Heart left ventricle (tissue), 13 donors: Measurements from ENCODE around the gene FEM1B.

Experiments used
- POLR2A ChIP-seq, 2 donors: fragments of 450-650 bp; IDR thresholded peaks; one replicate each; pipeline ENCODE4 v1.6.1; 2017; ENCODE audit warnings: antibody characterized with exemption in 2 of 2, mild to moderate bottlenecking in 2 of 2, moderate library complexity in 2 of 2
- TF ChIP-seq, protein P1 (sequence below), 12 donors: fragments of 200-600 bp; sonication (generic) in 4 of 12; IDR thresholded peaks; one replicate each; pipeline versions ENCODE4 v1.5.0 to v1.8.0; 2018 to 2022; ENCODE audit warnings: antibody characterized with exemption in 12 of 12, mild to moderate bottlenecking in 5 of 12
- donor health status: ischemic (EF 13 %, LVEDD 7.1; RV severe dilation, severe dysfunction).
- donor health status: DM: no; HTN: yes; CAD: no.
- donor health status: DM: no; HTN: no; CAD: no.
- donor health status: ischemic (EF 25% LVEDD 6.9; RV normal size, moderate dysfunction).
- donor health status: ischemic (EF 25% LVEDD 5.7; RV mildly dilated, moderate dysfunction).
- donor health status: ischemic (EF 35%, LVEDD 5.7; RV mildly dilated, moderate dysfunction).
- donor health status: nonischemic (EF 11% LVEDD 7.7; RV severe dilation, severe dysfunction).
- donor health status: DM: yes; HTN: yes; CAD: no.
- donor health status: PGD.
- donor health status: ischemic (EF 29% LVEDD 5.4; RV normal size, mild dysfunction).
- donor health status: nonischemic (EF 23%, LVEDD 6.1; RV moderate dilation, normal function).

DNA sequence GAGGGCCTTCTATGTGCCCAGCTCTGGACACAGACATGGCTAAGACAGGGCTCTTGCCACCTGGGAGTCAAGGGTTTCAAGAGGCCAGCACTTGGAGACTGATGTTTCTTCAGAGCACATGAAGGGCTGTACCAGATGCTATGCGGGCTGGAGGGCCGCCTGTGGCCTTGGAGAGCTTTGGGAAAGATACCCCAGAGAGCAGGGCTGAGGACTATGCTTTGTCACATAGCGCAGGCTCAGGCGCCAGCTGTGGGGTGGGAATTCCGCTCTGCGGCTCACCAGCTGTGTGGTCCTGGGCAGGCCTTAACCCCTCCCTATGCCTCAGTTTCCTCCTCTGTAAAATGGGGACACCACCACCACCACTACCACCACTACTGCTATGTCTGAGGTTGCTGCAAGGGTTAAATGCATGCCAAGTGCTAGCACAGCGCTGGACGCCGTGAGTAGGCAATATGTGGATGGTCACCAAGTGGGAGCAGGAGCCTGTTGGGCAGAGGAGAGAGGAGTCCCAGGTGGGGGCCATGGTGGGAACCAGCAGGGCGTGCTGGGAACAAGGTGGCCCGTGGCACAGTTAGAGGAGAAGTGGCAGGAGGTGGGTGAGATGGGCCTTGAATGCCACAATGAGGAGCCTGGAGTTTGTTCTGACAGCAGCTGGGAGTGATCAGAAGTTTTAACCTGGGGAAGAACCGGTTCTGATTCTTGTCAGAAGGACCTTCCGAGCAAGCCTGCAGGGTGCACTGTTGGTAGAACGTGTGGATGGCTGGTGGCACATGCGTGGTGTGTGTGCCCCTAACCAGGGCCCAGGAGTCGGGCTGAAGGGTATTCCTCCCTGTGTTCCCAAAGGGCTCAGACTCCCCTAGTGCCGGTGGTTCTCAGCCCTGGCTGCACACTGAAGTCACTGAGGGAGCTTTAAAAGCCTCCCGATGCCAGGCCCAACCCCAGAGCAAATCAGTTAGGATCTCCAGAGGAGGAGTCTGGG, 41.7 kb downstream of the FEM1B start:
- no peak for TF ChIP-seq POLR2A (IDR thresholded peaks at IDR 0.05)
- TF ChIP-seq, protein P1, sequence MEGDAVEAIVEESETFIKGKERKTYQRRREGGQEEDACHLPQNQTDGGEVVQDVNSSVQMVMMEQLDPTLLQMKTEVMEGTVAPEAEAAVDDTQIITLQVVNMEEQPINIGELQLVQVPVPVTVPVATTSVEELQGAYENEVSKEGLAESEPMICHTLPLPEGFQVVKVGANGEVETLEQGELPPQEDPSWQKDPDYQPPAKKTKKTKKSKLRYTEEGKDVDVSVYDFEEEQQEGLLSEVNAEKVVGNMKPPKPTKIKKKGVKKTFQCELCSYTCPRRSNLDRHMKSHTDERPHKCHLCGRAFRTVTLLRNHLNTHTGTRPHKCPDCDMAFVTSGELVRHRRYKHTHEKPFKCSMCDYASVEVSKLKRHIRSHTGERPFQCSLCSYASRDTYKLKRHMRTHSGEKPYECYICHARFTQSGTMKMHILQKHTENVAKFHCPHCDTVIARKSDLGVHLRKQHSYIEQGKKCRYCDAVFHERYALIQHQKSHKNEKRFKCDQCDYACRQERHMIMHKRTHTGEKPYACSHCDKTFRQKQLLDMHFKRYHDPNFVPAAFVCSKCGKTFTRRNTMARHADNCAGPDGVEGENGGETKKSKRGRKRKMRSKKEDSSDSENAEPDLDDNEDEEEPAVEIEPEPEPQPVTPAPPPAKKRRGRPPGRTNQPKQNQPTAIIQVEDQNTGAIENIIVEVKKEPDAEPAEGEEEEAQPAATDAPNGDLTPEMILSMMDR (IDR thresholded peaks at IDR 0.05) = no peak
